Measurements from ENCODE around the gene TBCD. TPM values are rescaled to one million over a fixed set of nuclear protein-coding genes. Genes with fewer than 3 reads are reported as not detected.

TBCD gene
- total and polyA plus RNA-seq, 12 donors, result 25.6 to 240 (median 66.2) TPM

DNA sequence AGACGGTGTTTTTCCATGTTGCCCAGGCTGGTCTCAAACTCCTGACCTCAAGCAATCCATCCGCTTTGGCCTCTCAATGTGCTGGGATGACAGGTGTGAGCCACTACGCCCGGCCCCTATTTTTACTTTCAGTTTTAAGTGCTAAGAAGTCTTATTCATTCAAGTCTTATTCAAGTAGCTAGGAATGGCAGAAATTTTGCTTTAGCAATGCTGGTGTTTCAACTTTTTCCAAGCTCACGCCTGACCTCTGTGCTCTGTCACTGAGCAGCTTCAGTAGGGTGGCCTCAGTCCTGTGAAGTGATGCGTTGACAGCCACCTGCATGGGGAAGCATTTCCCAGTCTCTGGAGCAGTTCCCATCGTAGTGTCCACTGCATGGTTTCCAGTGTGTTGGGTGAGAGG, 75.1 kb downstream of the TBCD start:
- no peak overlapping the region for H3K27ac ChIP-seq
- intact Hi-C loops (cut with DNase I), result no loop called here
- DNase-seq, result no peak
- H3K27me3 ChIP-seq, result no peaks in the 10 kb centered on the region
- WGBS, 4 donors, result 94 to 97% (median 96%) methylated on average over 7 of the region's 7 CpGs
- H3K4me1 ChIP-seq (replicated peaks in 1 of 2), result no peaks in the 10 kb centered on the region
- no peaks in the 10 kb centered on the region for H3K9me3 ChIP-seq (replicated peaks in 1 of 3)
- TF ChIP-seq, protein P1, sequence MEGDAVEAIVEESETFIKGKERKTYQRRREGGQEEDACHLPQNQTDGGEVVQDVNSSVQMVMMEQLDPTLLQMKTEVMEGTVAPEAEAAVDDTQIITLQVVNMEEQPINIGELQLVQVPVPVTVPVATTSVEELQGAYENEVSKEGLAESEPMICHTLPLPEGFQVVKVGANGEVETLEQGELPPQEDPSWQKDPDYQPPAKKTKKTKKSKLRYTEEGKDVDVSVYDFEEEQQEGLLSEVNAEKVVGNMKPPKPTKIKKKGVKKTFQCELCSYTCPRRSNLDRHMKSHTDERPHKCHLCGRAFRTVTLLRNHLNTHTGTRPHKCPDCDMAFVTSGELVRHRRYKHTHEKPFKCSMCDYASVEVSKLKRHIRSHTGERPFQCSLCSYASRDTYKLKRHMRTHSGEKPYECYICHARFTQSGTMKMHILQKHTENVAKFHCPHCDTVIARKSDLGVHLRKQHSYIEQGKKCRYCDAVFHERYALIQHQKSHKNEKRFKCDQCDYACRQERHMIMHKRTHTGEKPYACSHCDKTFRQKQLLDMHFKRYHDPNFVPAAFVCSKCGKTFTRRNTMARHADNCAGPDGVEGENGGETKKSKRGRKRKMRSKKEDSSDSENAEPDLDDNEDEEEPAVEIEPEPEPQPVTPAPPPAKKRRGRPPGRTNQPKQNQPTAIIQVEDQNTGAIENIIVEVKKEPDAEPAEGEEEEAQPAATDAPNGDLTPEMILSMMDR (IDR thresholded peaks at IDR 0.05), result no peak
- H3K4me3 ChIP-seq, result no peak overlapping the region
- no peaks in the 10 kb centered on the region for H3K36me3 ChIP-seq (replicated peaks in 1 of 2)

DNA sequence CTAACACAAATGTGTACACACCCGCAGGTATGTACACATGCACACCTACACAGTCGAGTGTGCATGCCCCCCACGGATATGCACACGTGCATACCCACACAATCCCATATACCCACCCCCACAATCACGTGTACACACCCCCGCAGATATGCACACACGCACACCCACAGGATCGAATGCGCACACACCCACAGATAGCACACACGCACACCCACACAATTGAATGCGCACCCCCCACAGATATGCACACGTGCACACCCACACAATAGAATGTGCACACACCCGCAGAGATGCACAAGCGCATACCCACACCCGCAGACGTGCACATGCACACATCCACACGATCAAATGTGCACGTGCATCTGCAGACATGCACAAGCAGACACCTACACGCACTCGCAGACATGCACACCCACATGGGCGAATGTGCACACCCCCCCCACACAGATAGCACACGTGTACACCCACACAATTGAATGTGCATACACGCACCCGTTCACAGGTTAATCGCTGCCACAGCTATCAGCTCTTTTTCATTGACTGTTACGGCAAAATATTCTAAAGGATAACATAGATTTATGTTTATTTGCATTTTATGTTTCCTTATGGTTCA, 77.1 kb downstream of the TBCD start:
- H3K4me3 ChIP-seq, result no peak overlapping the region
- H3K36me3 ChIP-seq (replicated peaks in 1 of 2), result no peaks in the 10 kb centered on the region
- H3K4me1 ChIP-seq (replicated peaks in 1 of 2), result no peaks in the 10 kb centered on the region
- TF ChIP-seq, protein P1 (IDR thresholded peaks at IDR 0.05), result no peak
- TF ChIP-seq POLR2A (IDR thresholded peaks at IDR 0.05), result no peak
- intact Hi-C loops (cut with DNase I), result no loop called here
- H3K27me3 ChIP-seq, result no peaks in the 10 kb centered on the region
- no peak for DNase-seq
- H3K27ac ChIP-seq, result no peak overlapping the region
- no peaks in the 10 kb centered on the region for H3K9me3 ChIP-seq (replicated peaks in 1 of 3)
- 95 to 98% (median 97%) methylated on average over 24 to 26 of the region's 26 CpGs for WGBS, 4 donors

DNA sequence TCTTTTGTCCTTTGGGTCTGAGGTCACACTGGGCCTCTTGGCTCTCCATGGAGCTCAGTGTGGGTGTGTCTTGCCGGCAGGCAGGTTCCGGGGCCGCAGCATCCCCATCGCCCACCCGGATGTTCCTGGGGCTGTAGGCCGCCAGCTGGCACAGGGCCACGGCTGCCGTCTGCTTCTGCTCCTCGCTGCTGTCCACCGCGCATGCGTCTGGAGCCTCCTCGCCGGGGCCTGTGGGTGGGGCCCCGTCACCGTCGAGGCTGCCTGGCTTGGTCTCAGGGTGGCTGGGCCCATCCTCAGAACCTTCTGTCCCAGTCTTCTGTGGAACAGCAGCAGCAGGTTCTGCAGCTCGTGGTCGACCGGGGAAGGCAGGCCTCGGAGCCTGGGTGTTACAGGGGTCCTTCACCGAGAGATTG, 78.4 kb downstream of the TBCD start:
- no peaks in the 10 kb centered on the region for H3K27me3 ChIP-seq
- H3K4me3 ChIP-seq, result no peak overlapping the region
- 77 to 83% (median 80%) methylated on average over 13 to 22 of the region's 22 CpGs for WGBS, 4 donors
- H3K9me3 ChIP-seq (replicated peaks in 1 of 3), result no peaks in the 10 kb centered on the region
- DNase-seq, result peak in 2 of 7 donors; percentile 35 to 39
- H3K36me3 ChIP-seq (replicated peaks in 1 of 2), result no peaks in the 10 kb centered on the region
- H3K27ac ChIP-seq, result no peak overlapping the region
- no peak for TF ChIP-seq POLR2A (IDR thresholded peaks at IDR 0.05)
- TF ChIP-seq, protein P1 (IDR thresholded peaks at IDR 0.05), result no peak
- H3K4me1 ChIP-seq (replicated peaks in 1 of 2), result no peaks in the 10 kb centered on the region
- intact Hi-C loops (cut with DNase I), result no loop called here

DNA sequence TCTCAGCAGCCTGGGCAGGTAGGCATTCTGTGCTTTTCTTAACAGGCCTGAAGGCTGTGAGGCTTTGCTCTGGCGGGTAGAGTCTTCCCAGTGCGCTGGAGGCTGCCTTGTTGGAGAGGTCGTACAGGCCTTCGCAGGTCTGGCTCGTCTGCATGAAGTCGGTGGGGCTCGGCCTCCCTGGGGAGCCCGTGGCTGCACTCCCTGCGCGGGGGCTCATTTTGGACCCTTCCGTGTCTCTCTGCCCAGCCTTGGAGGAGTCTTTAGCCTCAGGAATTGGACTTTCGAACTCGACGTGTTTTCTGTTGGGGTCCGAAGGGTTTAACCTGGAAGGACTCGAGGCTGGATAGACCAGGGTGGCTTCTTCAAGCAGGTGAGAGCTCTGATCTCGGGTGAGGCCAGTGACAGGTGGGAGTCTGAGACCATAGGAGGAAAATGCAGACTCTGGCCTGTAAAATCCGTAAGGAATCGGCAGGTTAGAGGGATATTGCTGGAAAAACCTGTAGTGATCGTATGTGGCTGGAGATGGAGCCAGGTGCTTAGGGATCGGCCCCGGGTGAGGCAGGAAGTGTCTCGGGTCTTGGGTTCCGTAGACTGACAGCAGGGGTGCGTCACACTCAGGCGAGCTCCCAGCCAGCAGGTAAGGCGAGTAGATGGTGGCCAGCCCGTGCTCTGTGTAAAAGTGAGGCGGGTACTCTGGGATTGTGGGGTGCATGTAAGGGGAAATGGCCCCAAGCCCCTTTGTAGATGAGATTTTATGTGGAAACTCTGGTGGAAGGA, 79.4 kb downstream of the TBCD start:
- no peak for DNase-seq
- intact Hi-C loops (cut with DNase I), result no loop called here
- no peak overlapping the region for H3K27ac ChIP-seq
- TF ChIP-seq POLR2A (IDR thresholded peaks at IDR 0.05), result no peak
- TF ChIP-seq, protein P1 (IDR thresholded peaks at IDR 0.05), result no peak
- H3K4me3 ChIP-seq, result no peak overlapping the region
- H3K36me3 ChIP-seq (replicated peaks in 1 of 2), result no peaks in the 10 kb centered on the region
- H3K27me3 ChIP-seq, result no peaks in the 10 kb centered on the region
- 94 to 98% (median 97%) methylated on average over 22 to 29 of the region's 29 CpGs for WGBS, 4 donors
- H3K9me3 ChIP-seq (replicated peaks in 1 of 3), result no peaks in the 10 kb centered on the region
- no peaks in the 10 kb centered on the region for H3K4me1 ChIP-seq (replicated peaks in 1 of 2)
